Immature natural killer cell (primary cell): ENCODE data around the gene VDAC2. TPM values are rescaled to one million over a fixed set of nuclear protein-coding genes. Genes with fewer than 3 reads are reported as not detected.
A peak's percentile ranks its signal among the peaks of the same experiment; 100 is the strongest.

Experiments
- DNase-seq, 3 donors: peaks; one replicate each; pipeline ENCODE4 v3.0.0; 2022; ENCODE audit warnings: mixed read lengths in 1 of 3
- H3K27ac Mint-ChIP-seq, 6 donors: one replicate each; pipeline ENCODE4 v1.8.0; 2020; ENCODE audit warnings: mixed read lengths in 6 of 6, mild to moderate bottlenecking in 5 of 6, inconsistent platforms in 4 of 6, moderate library complexity in 3 of 6
- H3K27me3 Mint-ChIP-seq, 3 donors: one replicate each; pipeline ENCODE4 v1.8.0; 2020 to 2021; ENCODE audit warnings: low read depth in 3 of 3, mild to moderate bottlenecking in 3 of 3, mixed read lengths in 3 of 3, moderate library complexity in 3 of 3, inconsistent platforms in 1 of 3
- H3K36me3 Mint-ChIP-seq, 3 donors: one replicate each; pipeline ENCODE4 v1.8.0; 2020; ENCODE audit warnings: mixed read lengths in 3 of 3, inconsistent platforms in 2 of 3, mild to moderate bottlenecking in 2 of 3
- H3K4me1 Mint-ChIP-seq, 2 donors: one replicate each; pipeline ENCODE4 v1.8.0; 2020; ENCODE audit warnings: inconsistent platforms in 2 of 2, mild to moderate bottlenecking in 2 of 2, mixed read lengths in 2 of 2, moderate library complexity in 1 of 2
- H3K4me3 Mint-ChIP-seq, 5 donors: one replicate each; pipeline ENCODE4 v1.8.0; 2020; ENCODE audit warnings: mild to moderate bottlenecking in 5 of 5, mixed read lengths in 5 of 5, inconsistent platforms in 3 of 5, moderate library complexity in 3 of 5
- H3K9me3 Mint-ChIP-seq, 6 donors: one replicate each; pipeline ENCODE4 v1.8.0; 2020; ENCODE audit warnings: mild to moderate bottlenecking in 6 of 6, mixed read lengths in 6 of 6, inconsistent platforms in 4 of 6, moderate library complexity in 3 of 6
- polyA plus RNA-seq, 3 donors: library from polyadenylated mRNA; unstranded; fragments of 300-500 nt; fragmentation: Illumina TruSeq; gene quantifications; one replicate each; pipeline ENCODE4 v1.2.3, GENCODE V29; 2021

VDAC2 gene
- polyA plus RNA-seq, 3 donors from 2014 or later, result 126 to 191 (median 148) TPM

DNA sequence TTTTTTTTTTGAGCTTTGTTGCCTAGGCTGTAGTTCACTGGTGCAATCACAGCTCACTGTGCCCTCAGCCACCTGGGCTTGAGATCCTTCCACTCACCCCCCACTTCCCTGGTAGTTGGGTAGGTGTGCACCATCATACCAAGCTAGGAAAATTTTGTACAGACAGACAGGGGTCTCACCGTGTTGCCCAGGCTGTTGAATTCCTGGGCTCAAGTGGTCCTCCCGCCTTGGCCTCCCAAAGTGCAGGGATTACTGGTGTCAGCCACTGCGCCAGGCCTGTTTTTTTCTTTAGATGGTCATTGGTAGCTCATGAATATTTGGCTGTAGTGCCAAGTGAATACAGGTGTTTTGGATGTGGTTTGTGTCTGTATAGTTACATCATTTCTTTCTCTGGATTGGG is 17.7 kb downstream of the VDAC2 start:
- Mint-ChIP-seq H3K4me3 (no peak overlapping the region), H3K27me3 (peaks cover 3 to 11% (median 7%) of the 10 kb centered on the region in 3 donors), H3K4me1 (peaks cover 26 to 61% of the 10 kb centered on the region in 2 donors), H3K27ac (peak overlapping the region in 5 of 6 donors; percentile 46 to 89 (median 73)), H3K36me3 (peaks cover 12 to 37% (median 15%) of the 10 kb centered on the region in 3 donors), H3K9me3 (no peaks in the 10 kb centered on the region)
- DNase-seq, result no peak

DNA sequence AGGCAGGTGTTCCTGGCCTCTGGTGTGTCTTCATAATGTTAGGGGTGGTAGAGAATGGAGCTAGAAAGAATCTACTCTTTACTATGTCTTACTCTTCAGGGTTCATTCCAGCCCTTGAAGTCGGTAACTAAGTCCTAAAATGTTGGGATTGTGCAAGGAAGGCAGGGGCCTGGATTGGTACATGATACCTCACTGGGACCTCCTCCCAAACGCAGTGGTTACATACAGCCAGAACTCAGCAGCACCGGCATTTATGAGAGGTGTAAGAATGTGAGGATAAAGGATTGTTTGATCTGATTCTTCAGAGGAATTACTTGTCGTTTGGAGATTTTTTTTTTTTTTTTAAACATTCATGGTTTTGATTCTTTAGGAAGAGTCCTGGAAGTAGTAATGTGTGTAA is 18.2 kb downstream of the VDAC2 start:
- peaks cover 3 to 11% (median 7%) of the 10 kb centered on the region in 3 donors for H3K27me3 Mint-ChIP-seq
- peaks cover 10 to 37% (median 11%) of the 10 kb centered on the region in 3 donors for H3K36me3 Mint-ChIP-seq

DNA sequence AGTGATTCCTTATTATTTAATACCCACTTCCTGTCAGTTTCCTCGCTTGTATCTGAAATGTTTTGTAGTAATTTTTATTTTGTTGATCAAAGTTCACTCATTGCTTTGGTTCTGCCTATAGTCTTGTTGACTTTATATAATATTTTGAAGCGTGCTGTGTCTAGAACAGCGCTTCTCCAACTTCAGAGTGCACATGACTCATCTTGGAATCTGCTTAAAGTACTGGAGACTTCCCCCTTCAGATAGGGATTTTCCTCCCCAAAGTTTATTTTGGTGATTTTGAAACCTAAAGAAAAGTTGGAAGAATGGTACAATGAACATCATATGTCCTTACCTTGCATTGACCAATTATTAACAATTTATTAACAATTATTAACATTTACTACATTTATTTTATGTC is 19.4 kb downstream of the VDAC2 start:
- Mint-ChIP-seq H3K4me3 (no peak overlapping the region), H3K4me1 (peaks cover 24 to 44% of the 10 kb centered on the region in 2 donors), H3K36me3 (peaks cover 7 to 29% (median 10%) of the 10 kb centered on the region in 3 donors), H3K27me3 (peaks cover 3 to 11% (median 7%) of the 10 kb centered on the region in 3 donors), H3K9me3 (no peaks in the 10 kb centered on the region), H3K27ac (peak overlapping the region; percentile 25 to 96 (median 74))
- DNase-seq, result no peak

More for the DNA sequence above, 18.2 kb downstream of the VDAC2 start:
- Mint-ChIP-seq H3K27ac (peak overlapping the region; percentile 12 to 89 (median 72)), H3K4me1 (peaks cover 27 to 56% of the 10 kb centered on the region in 2 donors), H3K9me3 (no peaks in the 10 kb centered on the region), H3K4me3 (no peak overlapping the region)
- no peak for DNase-seq

GRCh38 chr10:75230600-75231038 is 20.0 kb downstream of the VDAC2 start:
- H3K36me3 Mint-ChIP-seq, result peaks cover 7 to 25% (median 10%) of the 10 kb centered on the region in 3 donors
- H3K4me1 Mint-ChIP-seq, result peaks cover 23 to 38% of the 10 kb centered on the region in 2 donors
- peak overlapping the region; percentile 83 to 96 (median 92) for H3K27ac Mint-ChIP-seq
- no peak overlapping the region for H3K4me3 Mint-ChIP-seq
- H3K9me3 Mint-ChIP-seq, result no peaks in the 10 kb centered on the region
- DNase-seq, result peak; percentile 84 to 88 (median 85)
- peaks cover 3 to 11% (median 7%) of the 10 kb centered on the region in 3 donors for H3K27me3 Mint-ChIP-seq

DNA sequence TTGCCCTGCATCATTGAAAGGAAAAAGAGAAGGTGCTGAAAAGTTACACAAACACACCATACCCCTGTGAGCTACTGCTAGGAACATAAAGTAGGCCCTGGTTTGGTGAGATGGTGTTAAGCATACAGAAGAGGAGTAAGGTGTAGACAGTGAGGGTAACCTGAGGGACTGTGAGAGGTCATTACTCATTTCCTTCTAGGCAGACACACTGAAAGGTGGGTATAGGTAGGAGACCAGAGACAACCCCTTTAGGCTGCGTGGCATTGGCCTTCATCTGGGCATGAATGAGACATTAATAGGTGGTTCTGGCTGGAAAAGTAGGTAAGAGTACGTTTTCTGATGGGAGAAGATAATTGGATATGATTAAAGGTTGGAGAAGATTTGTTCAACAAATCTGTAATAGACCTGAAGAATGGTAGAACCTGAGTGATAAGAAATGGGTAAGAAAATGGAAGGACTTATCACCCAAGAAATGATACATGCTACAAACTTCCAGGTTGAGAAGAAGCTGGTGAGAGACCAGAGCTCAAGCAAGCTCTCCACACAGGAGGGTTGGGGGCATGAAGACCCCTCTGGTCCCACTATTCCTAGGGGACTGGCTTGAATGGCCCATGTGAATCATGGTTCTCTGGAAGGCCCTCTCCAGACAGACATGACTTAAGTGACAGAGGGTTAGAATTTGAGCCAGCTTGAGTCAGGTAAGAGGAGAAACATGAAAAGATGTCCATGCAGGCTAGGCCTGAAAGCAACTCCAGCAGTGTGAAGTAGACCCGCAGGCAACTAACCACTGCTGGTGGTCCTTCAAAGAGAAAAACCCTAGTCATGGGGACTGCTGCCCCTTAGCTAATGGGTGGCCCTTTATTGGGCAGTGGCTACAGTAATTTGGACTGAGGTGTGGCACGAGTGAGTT is 21.3 kb downstream of the VDAC2 start:
- peaks cover 7 to 20% (median 10%) of the 10 kb centered on the region in 3 donors for H3K36me3 Mint-ChIP-seq
- peaks cover 5 to 11% (median 7%) of the 10 kb centered on the region in 3 donors for H3K27me3 Mint-ChIP-seq
- H3K4me1 Mint-ChIP-seq, result peaks cover 23 to 31% of the 10 kb centered on the region in 2 donors
- no peak for DNase-seq
- peak overlapping the region; percentile 63 to 96 (median 88) for H3K27ac Mint-ChIP-seq
- no peaks in the 10 kb centered on the region for H3K9me3 Mint-ChIP-seq
- peak overlapping the region in 3 of 5 donors; percentile 2 to 12 (median 6) for H3K4me3 Mint-ChIP-seq

DNA sequence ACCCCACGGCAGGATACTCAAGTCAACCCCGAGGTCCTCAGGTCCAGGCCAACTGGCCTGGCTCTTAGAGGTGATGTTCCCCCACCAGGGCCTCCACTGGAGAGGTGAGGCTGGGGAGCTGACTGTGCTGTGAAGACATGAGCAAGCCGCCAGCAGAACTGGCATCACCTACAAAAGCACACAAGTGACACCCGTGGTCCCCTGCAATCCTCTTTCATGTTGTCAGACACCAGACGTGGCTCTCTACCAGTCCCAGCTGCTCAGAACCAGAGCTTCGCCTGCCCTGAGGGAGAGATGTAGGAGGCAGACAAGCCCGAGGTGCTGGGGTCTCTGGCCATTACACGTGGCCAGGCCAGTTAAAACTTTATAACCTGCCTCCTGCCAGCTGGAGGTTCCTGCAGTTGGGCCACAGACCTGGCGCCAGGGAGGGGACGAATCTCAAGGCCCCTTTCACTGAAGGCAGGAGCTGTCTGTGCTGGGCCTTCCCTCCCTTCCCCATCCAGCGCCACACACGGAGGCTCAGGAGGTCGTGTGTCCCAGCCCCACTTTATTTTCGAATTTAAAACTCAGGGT is 22.9 kb downstream of the VDAC2 start:
- Mint-ChIP-seq H3K27ac (peak overlapping the region; percentile 82 to 94 (median 89)), H3K4me1 (peaks cover 19 to 26% of the 10 kb centered on the region in 2 donors), H3K4me3 (peak overlapping the region; percentile 72 to 85 (median 80)), H3K9me3 (no peaks in the 10 kb centered on the region), H3K36me3 (peaks cover 7 to 18% (median 8%) of the 10 kb centered on the region in 3 donors), H3K27me3 (peaks cover 3 to 13% (median 7%) of the 10 kb centered on the region in 3 donors)
- peak in 1 of 3 donors; percentile 19 for DNase-seq

- H3K9me3 Mint-ChIP-seq, result no peaks in the 10 kb centered on the region
- H3K36me3 Mint-ChIP-seq, result peaks cover 4 to 12% (median 7%) of the 10 kb centered on the region in 3 donors
- H3K27ac Mint-ChIP-seq, result peak overlapping the region; percentile 82 to 94 (median 89)
- peak overlapping the region; percentile 72 to 85 (median 80) for H3K4me3 Mint-ChIP-seq
- DNase-seq, result peak; percentile 94 to 96 (median 94)
- H3K27me3 Mint-ChIP-seq, result peaks cover 3 to 13% (median 7%) of the 10 kb centered on the region in 3 donors
- H3K4me1 Mint-ChIP-seq, result peaks cover 18 to 20% of the 10 kb centered on the region in 2 donors
Measured at GRCh38 chr10:75234017-75234682, 23.6 kb downstream of the VDAC2 start.

- Mint-ChIP-seq H3K27ac (peak overlapping the region in 3 of 6 donors; percentile 40 to 87 (median 77)), H3K4me1 (peaks cover 18% of the 10 kb centered on the region in 2 donors), H3K27me3 (peaks cover 3 to 11% (median 7%) of the 10 kb centered on the region in 3 donors), H3K9me3 (no peaks in the 10 kb centered on the region), H3K4me3 (peak overlapping the region; percentile 72 to 85 (median 80)), H3K36me3 (peaks cover 4 to 11% (median 7%) of the 10 kb centered on the region in 3 donors)
- DNase-seq, result peak in 1 of 3 donors; percentile 23
Measured at GRCh38 chr10:75234683-75235374, 24.2 kb downstream of the VDAC2 start.

DNA sequence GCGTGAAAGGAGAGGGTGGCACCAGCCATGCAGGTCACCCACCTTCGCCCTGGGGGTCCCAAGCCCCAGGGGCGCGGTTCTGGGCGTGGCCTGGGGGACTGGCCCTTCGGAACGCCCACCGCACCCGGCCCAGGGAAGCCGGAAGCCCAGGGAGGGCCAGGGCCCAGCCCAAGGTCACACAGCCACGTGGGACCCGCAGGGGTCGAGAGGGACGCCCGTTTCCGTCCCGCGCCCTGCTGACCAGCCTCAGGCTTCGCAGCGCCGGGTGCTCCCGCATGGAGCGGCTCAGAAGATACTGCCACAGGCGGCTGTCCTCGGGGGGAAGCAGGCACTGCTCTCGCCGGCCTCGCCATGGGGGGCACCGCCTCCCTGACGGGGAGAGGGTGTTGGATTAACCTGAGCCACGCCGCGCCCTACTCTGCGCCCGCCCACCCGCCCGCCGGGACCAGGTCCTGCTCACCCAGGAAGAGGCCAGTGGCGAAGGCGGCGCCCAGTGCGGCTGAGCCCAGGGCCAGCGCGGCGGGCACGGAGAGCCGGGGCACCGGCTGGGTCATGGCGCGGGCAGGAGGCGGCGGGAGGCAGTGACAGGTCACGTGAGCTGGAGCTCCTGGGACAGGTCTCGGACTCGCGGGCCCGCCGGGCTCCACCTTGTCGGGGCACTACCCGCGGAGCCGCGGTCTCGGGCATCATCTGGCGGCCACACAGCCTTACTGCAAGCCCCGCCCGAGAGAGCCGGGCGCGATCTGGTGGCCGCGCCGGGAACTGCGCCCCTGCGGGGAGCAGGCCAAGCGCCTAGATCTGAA is 25.0 kb downstream of the VDAC2 start, which contains the start of gene COMTD1:
Gene COMTD1, minus strand, starts transcription at position 583 of the 803 bp plus-strand sequence. Its CDS starts 29 bp downstream, at position 554.
- Mint-ChIP-seq H3K9me3 (no peaks in the 10 kb centered on the region), H3K4me1 (peaks cover 10 to 16% of the 10 kb centered on the region in 2 donors), H3K4me3 (peak within 1 kb of the TSS; percentile 79 to 85 (median 80)), H3K27me3 (peaks cover 3 to 9% (median 7%) of the 10 kb centered on the region in 3 donors), H3K36me3 (peaks cover 4 to 9% (median 7%) of the 10 kb centered on the region in 3 donors), H3K27ac (peak within 1 kb of the TSS; percentile 76 to 92 (median 78))
- DNase-seq, result peak; percentile 89 to 91 (median 90)

DNA sequence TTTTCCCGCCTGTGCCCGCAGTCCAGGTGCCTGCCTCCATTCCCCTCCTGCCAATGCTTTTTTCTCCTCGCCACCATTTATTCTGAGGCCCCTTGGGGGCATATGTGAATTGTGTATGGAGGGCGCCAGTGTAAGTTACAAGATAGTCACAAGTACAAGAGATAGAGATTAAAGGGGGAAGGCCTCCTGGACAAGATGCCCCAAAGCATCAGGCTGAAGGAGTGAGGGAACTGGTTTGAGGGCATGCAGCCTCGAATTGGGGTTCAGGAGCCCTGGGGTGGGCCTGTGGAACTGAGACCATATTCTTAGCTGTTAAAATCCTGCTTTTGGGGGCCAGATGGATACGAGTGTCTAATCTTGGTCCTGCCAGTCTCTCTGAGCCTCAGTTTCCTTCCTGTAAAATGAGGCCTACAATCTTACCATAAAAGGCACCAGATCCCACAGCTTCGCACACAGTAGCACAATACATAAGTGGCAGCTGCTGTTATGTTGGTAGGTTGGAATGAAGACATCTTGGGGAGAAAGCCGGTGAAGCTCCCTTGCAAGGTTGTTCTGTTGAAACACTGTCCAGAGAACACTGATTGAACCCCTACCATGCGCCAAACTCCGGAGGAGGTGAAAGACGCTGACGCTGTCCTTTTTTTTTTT is 25.7 kb downstream of the VDAC2 start:
- H3K27ac Mint-ChIP-seq, result peak overlapping the region; percentile 76 to 92 (median 78)
- H3K36me3 Mint-ChIP-seq, result peaks cover 4 to 7% (median 6%) of the 10 kb centered on the region in 3 donors
- peak overlapping the region; percentile 75 to 85 (median 76) for H3K4me3 Mint-ChIP-seq
- peaks cover 3 to 7% (median 5%) of the 10 kb centered on the region in 3 donors for H3K27me3 Mint-ChIP-seq
- no peak for DNase-seq
- no peaks in the 10 kb centered on the region for H3K9me3 Mint-ChIP-seq
- H3K4me1 Mint-ChIP-seq, result peaks cover 5 to 12% of the 10 kb centered on the region in 2 donors

- Mint-ChIP-seq H3K27ac (no peak overlapping the region), H3K27me3 (peaks cover 0 to 2% (median 2%) of the 10 kb centered on the region in 3 donors), H3K36me3 (no peaks in the 10 kb centered on the region), H3K4me3 (peak overlapping the region in 1 of 5 donors; percentile 5), H3K9me3 (no peaks in the 10 kb centered on the region), H3K4me1 (peaks cover 5 to 10% of the 10 kb centered on the region in 2 donors)
- DNase-seq, result no peak
Measured at GRCh38 chr10:75238182-75239095, 27.8 kb downstream of the VDAC2 start.
